Stromal cell of bone marrow (primary cell): ENCODE data around the gene DNAH10.
"Not testable (repeated sequence)": the region's sequence is repeated elsewhere in the genome, so short reads cannot be mapped to it uniquely, and the experiment has no call there.

Experiments
- DNase-seq: peaks from one replicate; pipeline ENCODE4 v3.0.0-alpha.2; 2012; ENCODE audit warnings: low read depth

Gene DNAH10

GRCh38 chr12:123936471-123936870 is 174.4 kb downstream of the DNAH10 start:
- no peak for DNase-seq

- no peak for DNase-seq
Measured at GRCh38 chr12:123936956-123937706, 175.0 kb downstream of the DNAH10 start.

- no peak for DNase-seq
Measured at GRCh38 chr12:123937707-123938591, 175.8 kb downstream of the DNAH10 start.

- no peak for DNase-seq
Measured at GRCh38 chr12:123938679-123939480, 176.8 kb downstream of the DNAH10 start.

GRCh38 chr12:123939716-123940626 is 177.9 kb downstream of the DNAH10 start:
- DNase-seq: no peak

GRCh38 chr12:123940627-123940966 is 178.5 kb downstream of the DNAH10 start:
- DNase-seq: no peak

- DNase-seq: no peak
Measured at GRCh38 chr12:123941000-123941399, 178.9 kb downstream of the DNAH10 start.

- peak; percentile 22 for DNase-seq
Measured at GRCh38 chr12:123941624-123942237, 179.6 kb downstream of the DNAH10 start.

- peak; percentile 79 for DNase-seq
Measured at GRCh38 chr12:123942238-123942653, 180.1 kb downstream of the DNAH10 start.

GRCh38 chr12:123942911-123943648 is 181.0 kb downstream of the DNAH10 start:
- peak; percentile 12 for DNase-seq

GRCh38 chr12:123943816-123944215 is 181.7 kb downstream of the DNAH10 start:
- DNase-seq: no peak

- no peak for DNase-seq
Measured at GRCh38 chr12:123944696-123945095, 182.6 kb downstream of the DNAH10 start.

GRCh38 chr12:123945287-123946151 is 183.4 kb downstream of the DNAH10 start:
- no peak for DNase-seq

- no peak for DNase-seq
Measured at GRCh38 chr12:123946152-123946515, 184.0 kb downstream of the DNAH10 start.

- not testable (repeated sequence) for DNase-seq
Measured at GRCh38 chr12:123946516-123947505, 184.7 kb downstream of the DNAH10 start.

- not testable (repeated sequence) for DNase-seq
Measured at GRCh38 chr12:123947531-123947930, 185.4 kb downstream of the DNAH10 start.

GRCh38 chr12:123948401-123948795 is 186.3 kb downstream of the DNAH10 start:
- DNase-seq: no peak
